NCI-H446 treated with DMSO at 0.1 percent for 48 hours (cell line): Measurements from ENCODE around the gene ADAMTS17.

Source experiments
- DNase-seq: peaks from one replicate; lab custom pipeline; 2025; lab: John Stamatoyannopoulos, UW

The ADAMTS17 gene

DNA sequence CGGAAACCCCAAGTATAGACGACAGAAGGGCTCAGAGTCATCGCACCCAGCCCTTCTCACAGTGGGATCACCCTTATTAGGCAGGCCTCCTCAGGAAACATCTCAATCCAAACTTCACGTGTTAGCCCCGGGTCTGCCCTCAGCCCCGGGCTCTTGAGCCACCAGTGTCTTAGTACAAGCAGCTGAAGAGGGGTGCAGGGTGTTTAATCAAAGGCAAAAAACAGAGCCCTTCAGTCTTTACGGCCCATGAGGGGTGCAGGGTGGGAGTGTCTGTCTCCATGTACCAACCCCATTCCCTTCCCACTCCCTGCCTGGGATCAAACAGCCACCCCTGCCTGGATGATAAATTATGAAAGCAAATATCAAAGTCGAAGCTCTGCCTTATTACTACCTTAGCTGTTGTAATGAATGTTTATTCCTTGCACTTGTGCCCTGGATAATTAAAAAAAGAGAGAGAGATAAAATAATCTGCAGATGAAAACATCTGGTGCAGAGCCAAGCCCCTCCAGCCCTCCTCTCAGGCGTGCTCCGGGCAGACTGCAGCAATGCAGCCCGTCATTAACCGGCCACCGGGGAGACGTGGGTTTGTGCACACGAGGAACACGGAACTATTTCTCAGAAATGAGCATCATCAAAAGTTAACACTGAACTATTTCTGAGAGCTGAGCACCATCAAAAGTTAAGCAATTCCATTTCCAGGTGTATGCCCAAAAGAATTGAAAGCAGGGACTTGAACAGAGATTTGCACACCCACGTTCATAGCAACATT lies 64.5 kb downstream of the ADAMTS17 start:
- no peak for DNase-seq

GRCh38 chr15:100276506-100276905 lies 65.3 kb downstream of the ADAMTS17 start:
- no peak for DNase-seq

- DNase-seq: no peak
Observed at GRCh38 chr15:100275641-100276040, 66.1 kb downstream of the ADAMTS17 start.

DNA sequence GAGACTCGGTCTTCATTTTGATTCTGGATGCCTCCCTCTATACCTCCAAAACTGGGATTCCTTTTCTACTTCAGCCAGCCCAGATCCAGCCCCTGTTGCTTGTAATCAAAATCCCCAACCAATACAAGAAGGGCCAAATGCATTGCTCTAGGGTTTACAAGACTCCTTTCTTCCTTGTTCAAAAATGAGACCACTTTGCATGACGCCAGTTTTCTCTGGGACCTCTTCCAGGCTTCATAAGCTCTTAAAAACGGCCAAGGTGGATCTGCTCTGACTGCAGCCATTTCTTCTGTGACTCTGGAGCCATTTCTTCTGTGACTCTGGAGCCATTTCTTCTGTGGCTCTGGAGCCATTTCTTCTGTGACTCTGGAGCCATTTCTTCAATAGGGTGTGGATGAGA lies 71.9 kb downstream of the ADAMTS17 start:
- no peak for DNase-seq

- DNase-seq: no peak
Observed at GRCh38 chr15:100266166-100266565, 75.6 kb downstream of the ADAMTS17 start.

GRCh38 chr15:100265641-100266035 lies 76.1 kb downstream of the ADAMTS17 start:
- DNase-seq: no peak

DNA sequence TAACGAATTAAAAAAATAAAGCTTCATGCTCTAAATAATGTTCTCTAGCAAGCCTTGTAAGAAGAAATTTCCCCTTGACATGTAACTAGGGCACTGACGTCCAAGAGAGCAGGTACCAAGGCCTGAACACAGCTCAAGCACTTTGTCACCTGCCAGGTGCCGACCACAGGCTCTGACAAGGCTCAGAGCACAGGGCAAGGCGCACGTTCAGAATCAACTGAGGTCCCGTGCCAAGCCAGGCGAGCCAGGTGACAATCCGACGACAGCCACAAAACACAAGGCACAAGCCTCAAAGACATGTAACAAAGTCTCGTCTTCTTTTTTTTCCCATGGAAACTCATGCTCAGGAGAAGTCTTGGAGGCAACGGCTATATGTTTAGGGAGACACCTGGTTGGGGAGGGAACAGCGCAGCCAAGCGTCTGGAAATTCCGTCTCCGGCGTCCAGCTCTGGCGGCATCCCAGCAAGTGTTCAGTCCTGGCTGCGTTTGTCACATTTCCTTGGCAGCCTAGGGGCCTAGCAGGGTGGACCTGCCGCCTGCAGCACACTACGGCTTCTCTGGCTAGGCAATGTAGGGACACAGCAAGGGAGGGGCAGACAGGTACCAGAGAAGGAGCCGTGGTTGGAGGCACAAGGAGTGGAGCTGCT lies 76.7 kb downstream of the ADAMTS17 start:
- no peak for DNase-seq

DNA sequence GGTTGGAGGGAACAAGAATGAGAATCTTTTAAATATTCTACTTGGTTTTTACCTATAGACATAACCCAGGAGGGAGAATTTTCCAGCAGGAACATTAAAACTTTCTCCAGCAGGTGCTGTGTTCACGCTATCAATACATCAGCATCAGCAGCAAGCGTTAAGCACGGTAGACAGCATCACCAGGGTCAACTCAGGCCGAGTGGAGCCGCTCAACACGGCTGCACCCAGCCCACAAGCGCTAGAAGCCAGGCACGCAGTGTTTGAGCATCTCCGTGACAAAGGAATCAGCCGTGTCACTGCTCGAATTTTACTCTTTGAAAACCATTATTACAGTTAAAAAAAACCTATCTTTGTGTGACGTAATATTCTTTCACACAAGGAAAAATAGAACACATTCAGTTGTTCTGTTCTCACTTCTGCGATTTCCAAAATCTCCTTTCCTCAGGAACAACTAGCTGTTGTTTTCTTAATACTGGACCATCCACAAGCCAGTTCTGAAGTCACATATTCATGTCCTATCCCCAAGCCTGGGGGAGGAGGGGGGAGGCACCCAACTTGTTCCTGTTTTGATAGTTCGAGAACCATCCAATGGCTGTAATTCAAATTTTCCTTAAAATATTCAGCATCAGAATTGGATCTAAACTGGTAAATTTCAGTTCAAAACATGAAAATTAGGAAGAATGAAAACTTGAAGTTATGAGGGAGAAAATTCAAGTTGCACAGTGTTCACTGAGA lies 77.9 kb downstream of the ADAMTS17 start:
- no peak for DNase-seq

- DNase-seq: no peak
Observed at GRCh38 chr15:100263031-100263430, 78.7 kb downstream of the ADAMTS17 start.

- DNase-seq: no peak
Observed at GRCh38 chr15:100261302-100262240, 80.2 kb downstream of the ADAMTS17 start.

- no peak for DNase-seq
Observed at GRCh38 chr15:100259266-100259665, 82.5 kb downstream of the ADAMTS17 start.

DNA sequence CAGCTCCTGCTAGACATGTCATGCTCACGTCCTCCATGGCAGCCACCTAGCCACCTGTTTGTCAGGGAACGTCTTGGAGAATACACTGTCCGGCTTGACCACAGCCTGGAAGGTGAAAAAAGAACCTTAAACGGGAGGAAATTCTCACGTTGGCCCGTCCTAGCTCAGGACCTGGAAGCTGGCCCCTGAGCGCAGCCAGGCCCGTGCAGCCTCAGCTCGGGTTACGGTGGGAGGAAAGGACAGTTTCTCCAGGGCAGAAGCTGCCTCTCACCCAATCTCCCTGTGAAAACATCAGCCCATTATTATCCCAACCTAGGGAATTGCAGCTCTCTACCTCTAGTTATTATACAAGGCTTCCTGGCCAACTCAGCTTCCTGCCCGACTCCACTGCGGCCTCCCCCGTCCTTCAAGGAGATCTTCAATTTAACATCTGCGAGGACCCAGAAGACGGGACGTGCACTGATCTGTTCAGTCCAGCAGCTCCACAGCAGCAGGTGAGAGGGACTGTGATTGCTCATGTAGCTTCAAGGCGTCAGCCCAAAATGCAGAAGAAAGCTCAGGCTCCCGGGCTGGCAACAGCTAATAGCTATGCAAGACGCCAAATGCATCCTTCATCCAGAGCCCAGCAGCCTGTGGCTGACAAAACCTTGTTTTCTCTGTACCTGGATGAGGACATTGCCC lies 84.7 kb downstream of the ADAMTS17 start:
- no peak for DNase-seq

GRCh38 chr15:100256101-100256969 lies 85.4 kb downstream of the ADAMTS17 start:
- no peak for DNase-seq

- DNase-seq: no peak
Observed at GRCh38 chr15:100255644-100256043, 86.1 kb downstream of the ADAMTS17 start.

GRCh38 chr15:100254691-100255090 lies 87.1 kb downstream of the ADAMTS17 start:
- DNase-seq: no peak

GRCh38 chr15:100254285-100254684 lies 87.5 kb downstream of the ADAMTS17 start:
- no peak for DNase-seq

- DNase-seq: no peak
Observed at GRCh38 chr15:100253640-100254039, 88.1 kb downstream of the ADAMTS17 start.

GRCh38 chr15:100252779-100253417 lies 88.9 kb downstream of the ADAMTS17 start:
- DNase-seq: no peak

- DNase-seq: no peak
Observed at GRCh38 chr15:100252359-100252758, 89.4 kb downstream of the ADAMTS17 start.
